Measurements from ENCODE around the gene SIK3.
A peak's percentile ranks its signal among the peaks of the same experiment; 100 is the strongest.
"Not testable (repeated sequence)": the region's sequence is repeated elsewhere in the genome, so short reads cannot be mapped to it uniquely, and the experiment has no call there.

SIK3 gene

DNA sequence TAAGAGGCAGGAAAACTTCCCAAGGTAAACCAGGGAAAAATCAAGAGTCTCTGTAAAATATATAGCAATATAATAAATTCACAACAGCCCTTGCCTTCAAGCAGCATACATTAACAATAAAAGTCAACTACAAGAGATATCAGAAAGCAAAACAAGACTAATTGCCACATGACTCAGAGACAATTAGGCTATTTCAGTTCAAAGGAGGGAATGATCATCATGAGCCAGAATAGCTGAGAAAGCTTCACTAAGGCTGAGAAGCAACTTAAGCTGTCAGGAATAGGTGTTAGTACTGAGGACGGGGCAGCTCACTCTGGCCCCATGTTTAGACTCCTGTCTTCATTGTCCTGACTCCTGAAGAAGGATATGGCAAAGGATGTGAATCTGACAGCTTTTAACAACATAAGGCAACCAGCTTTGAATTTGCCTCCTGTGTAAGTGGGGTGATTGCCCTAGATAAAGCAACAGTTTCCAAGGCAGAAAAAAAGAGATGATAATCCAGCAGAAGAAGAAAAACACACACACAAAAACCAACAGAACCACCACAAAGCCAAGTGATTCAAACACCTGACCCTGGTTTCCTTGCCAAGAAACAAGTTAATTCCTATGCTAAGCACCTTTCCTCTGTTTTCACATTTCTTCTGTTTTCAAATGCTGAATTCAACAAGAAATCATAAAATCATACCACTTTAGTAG is 60.8 kb downstream of the SIK3 start:
- H3K27me3 ChIP-seq (ENCODE audit: insufficient read depth, poor library complexity, severe bottlenecking), result no peaks in the 10 kb centered on the region
- no peak overlapping the region for H3K27ac ChIP-seq (replicated peaks)
- DNase-seq (ENCODE audit: low read depth in 1 of 2, low spot score in 1 of 2), result no peak
- no peak for TF ChIP-seq POLR2AphosphoS5 (IDR thresholded peaks at IDR 0.05; ENCODE audit: low read depth)
- TF ChIP-seq, protein P1, sequence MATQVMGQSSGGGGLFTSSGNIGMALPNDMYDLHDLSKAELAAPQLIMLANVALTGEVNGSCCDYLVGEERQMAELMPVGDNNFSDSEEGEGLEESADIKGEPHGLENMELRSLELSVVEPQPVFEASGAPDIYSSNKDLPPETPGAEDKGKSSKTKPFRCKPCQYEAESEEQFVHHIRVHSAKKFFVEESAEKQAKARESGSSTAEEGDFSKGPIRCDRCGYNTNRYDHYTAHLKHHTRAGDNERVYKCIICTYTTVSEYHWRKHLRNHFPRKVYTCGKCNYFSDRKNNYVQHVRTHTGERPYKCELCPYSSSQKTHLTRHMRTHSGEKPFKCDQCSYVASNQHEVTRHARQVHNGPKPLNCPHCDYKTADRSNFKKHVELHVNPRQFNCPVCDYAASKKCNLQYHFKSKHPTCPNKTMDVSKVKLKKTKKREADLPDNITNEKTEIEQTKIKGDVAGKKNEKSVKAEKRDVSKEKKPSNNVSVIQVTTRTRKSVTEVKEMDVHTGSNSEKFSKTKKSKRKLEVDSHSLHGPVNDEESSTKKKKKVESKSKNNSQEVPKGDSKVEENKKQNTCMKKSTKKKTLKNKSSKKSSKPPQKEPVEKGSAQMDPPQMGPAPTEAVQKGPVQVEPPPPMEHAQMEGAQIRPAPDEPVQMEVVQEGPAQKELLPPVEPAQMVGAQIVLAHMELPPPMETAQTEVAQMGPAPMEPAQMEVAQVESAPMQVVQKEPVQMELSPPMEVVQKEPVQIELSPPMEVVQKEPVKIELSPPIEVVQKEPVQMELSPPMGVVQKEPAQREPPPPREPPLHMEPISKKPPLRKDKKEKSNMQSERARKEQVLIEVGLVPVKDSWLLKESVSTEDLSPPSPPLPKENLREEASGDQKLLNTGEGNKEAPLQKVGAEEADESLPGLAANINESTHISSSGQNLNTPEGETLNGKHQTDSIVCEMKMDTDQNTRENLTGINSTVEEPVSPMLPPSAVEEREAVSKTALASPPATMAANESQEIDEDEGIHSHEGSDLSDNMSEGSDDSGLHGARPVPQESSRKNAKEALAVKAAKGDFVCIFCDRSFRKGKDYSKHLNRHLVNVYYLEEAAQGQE (IDR thresholded peaks at IDR 0.05; ENCODE audit: insufficient replicate concordance, low read depth), result no peak
- TF ChIP-seq, protein P2, sequence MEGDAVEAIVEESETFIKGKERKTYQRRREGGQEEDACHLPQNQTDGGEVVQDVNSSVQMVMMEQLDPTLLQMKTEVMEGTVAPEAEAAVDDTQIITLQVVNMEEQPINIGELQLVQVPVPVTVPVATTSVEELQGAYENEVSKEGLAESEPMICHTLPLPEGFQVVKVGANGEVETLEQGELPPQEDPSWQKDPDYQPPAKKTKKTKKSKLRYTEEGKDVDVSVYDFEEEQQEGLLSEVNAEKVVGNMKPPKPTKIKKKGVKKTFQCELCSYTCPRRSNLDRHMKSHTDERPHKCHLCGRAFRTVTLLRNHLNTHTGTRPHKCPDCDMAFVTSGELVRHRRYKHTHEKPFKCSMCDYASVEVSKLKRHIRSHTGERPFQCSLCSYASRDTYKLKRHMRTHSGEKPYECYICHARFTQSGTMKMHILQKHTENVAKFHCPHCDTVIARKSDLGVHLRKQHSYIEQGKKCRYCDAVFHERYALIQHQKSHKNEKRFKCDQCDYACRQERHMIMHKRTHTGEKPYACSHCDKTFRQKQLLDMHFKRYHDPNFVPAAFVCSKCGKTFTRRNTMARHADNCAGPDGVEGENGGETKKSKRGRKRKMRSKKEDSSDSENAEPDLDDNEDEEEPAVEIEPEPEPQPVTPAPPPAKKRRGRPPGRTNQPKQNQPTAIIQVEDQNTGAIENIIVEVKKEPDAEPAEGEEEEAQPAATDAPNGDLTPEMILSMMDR (IDR thresholded peaks at IDR 0.05; ENCODE audit: insufficient read depth, low read length), result no peak
- no peak for TF ChIP-seq SPI1 (IDR thresholded peaks at IDR 0.05; ENCODE audit: borderline replicate concordance, low read depth)
- TF ChIP-seq GABPA (IDR thresholded peaks at IDR 0.05; ENCODE audit: low read depth), result no peak
- H3K4me3 ChIP-seq (replicated peaks; ENCODE audit: insufficient read depth, low read length), result no peak overlapping the region

DNA sequence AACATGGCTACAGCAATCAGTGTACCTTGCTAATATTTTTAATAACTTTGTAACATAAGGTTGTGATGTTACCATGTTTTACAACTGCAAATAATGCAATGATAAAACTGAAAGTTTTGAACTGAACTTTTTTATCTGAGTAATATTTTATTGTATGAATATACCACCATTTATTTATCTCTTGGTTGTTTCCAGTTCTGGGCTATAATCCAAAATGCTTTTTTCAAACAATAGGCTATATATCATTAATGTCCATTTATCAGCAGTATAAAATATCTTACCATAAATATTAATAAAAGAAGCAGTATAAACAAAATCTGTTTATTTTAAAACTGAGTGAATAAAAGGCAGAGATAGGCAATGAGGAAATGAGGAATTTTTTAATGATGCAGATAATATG is 63.3 kb downstream of the SIK3 start:
- DNase-seq (ENCODE audit: low read depth in 1 of 2, low spot score in 1 of 2), result no peak
- Histone ChIP-seq H3K27ac (replicated peaks) (no peak overlapping the region), H3K27me3 (ENCODE audit: insufficient read depth, poor library complexity, severe bottlenecking) (no peaks in the 10 kb centered on the region), H3K4me3 (replicated peaks; ENCODE audit: insufficient read depth, low read length) (no peak overlapping the region)
- TF ChIP-seq GABPA (IDR thresholded peaks at IDR 0.05; ENCODE audit: low read depth), result no peak
- no peak for TF ChIP-seq SPI1 (IDR thresholded peaks at IDR 0.05; ENCODE audit: borderline replicate concordance, low read depth)
- no peak for TF ChIP-seq POLR2AphosphoS5 (IDR thresholded peaks at IDR 0.05; ENCODE audit: low read depth)
- TF ChIP-seq, protein P1 (IDR thresholded peaks at IDR 0.05; ENCODE audit: insufficient replicate concordance, low read depth), result no peak
- TF ChIP-seq, protein P2 (IDR thresholded peaks at IDR 0.05; ENCODE audit: insufficient read depth, low read length), result no peak

DNA sequence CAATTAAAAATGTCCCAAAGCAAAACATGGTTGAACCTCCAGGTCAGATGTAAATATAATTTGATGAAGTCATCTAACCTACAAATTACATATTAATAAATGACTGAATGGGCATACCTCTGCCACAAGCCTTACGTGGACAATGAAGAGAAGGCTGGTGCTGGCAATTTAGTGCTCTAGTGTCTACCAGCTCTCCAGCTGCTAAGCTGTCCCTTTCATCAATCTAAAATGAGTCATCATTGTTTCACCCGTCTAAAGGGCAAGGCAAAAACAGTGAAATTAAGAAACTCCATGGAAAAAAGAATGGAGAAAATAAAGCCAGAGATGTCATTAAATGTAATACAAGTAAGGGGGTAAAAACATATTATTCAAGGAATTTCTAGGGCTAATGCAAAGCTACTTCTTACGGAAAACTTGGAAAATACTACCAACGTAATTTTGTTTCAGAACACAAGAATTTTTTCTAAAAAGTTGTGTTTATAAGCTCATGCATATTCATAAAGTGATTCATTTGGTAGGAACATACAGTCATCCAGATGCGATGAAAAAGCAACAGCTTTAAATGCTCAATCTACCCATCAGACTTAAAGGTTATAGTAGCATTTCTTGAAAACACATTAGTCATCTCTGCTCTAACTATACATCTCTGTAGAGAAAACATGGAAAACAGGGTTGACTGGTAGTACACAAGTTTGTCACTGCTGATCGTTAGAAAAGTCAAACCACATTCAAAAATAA is 71.5 kb downstream of the SIK3 start:
- Histone ChIP-seq H3K27me3 (ENCODE audit: insufficient read depth, poor library complexity, severe bottlenecking) (no peaks in the 10 kb centered on the region), H3K27ac (replicated peaks) (no peak overlapping the region), H3K4me3 (replicated peaks; ENCODE audit: insufficient read depth, low read length) (no peak overlapping the region)
- no peak for TF ChIP-seq POLR2AphosphoS5 (IDR thresholded peaks at IDR 0.05; ENCODE audit: low read depth)
- TF ChIP-seq, protein P1 (IDR thresholded peaks at IDR 0.05; ENCODE audit: insufficient replicate concordance, low read depth), result no peak
- no peak for TF ChIP-seq SPI1 (IDR thresholded peaks at IDR 0.05; ENCODE audit: borderline replicate concordance, low read depth)
- TF ChIP-seq, protein P2 (IDR thresholded peaks at IDR 0.05; ENCODE audit: insufficient read depth, low read length), result no peak
- no peak for TF ChIP-seq GABPA (IDR thresholded peaks at IDR 0.05; ENCODE audit: low read depth)
- DNase-seq (ENCODE audit: low read depth in 1 of 2, low spot score in 1 of 2), result peak in 1 of 2 experiments; percentile 35

DNA sequence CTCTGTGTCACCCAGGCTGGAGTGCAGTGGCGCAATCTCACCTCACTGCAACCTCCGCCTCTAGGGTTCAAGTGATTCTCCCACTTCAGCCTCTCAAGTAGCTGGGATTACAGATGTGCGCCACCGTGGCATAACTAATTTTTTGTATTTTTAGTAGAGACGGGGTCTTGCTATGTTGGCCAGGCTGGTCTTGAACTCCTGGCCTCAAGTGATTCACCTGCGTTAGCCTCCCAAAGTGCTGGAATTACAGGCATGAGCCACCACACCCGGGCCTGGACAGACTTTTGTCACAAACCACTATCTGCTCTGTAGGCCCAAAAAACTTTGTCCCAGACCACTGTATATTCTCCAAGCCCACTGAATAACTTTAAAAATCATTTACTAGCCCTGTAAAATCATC is 74.5 kb downstream of the SIK3 start:
- H3K4me3 ChIP-seq (replicated peaks; ENCODE audit: insufficient read depth, low read length); H3K27me3 ChIP-seq (ENCODE audit: insufficient read depth, poor library complexity, severe bottlenecking); H3K27ac ChIP-seq (replicated peaks); DNase-seq (ENCODE audit: low read depth in 1 of 2, low spot score in 1 of 2): not testable (repeated sequence)

All from HL-60 (cell line).